Parathyroid adenoma (tissue), 2 donors: ENCODE results near the gene TAF9B.

ENCODE experiments used
- H2AFZ ChIP-seq: fragments of 300-600 bp; sonication (generic); one replicate; pipeline ENCODE4 v1.7.0; 2017; ENCODE audit warnings: antibody characterized with exemption, mild to moderate bottlenecking
- H3K27ac ChIP-seq: fragments of 300-600 bp; sonication (generic); one replicate; pipeline ENCODE4 v1.7.0; 2017
- H3K27me3 ChIP-seq: fragments of 300-600 bp; sonication (generic); one replicate; pipeline ENCODE4 v1.7.0; 2017; ENCODE audit warnings: low read length; ENCODE audit not compliant: control insufficient read depth, insufficient read depth
- H3K36me3 ChIP-seq: fragments of 300-600 bp; sonication (generic); one replicate; pipeline ENCODE4 v1.7.0; 2017; ENCODE audit warnings: low read length; ENCODE audit not compliant: control insufficient read depth, insufficient read depth
- H3K4me1 ChIP-seq: fragments of 300-600 bp; sonication (generic); one replicate; pipeline ENCODE4 v1.7.0; 2017; ENCODE audit warnings: control low read depth
- H3K4me2 ChIP-seq: fragments of 300-600 bp; sonication (generic); one replicate; pipeline ENCODE4 v1.7.0; 2017; ENCODE audit warnings: low read length
- H3K4me3 ChIP-seq: fragments of 300-600 bp; sonication (generic); one replicate; pipeline ENCODE4 v1.7.0; 2017; ENCODE audit warnings: low read depth, low read length
- H3K79me2 ChIP-seq: fragments of 300-600 bp; sonication (generic); one replicate; pipeline ENCODE4 v1.7.0; 2017; ENCODE audit warnings: control low read depth
- H3K9ac ChIP-seq: fragments of 300-600 bp; sonication (generic); one replicate; pipeline ENCODE4 v1.7.0; 2017; ENCODE audit warnings: mild to moderate bottlenecking
- H3K9me3 ChIP-seq: fragments of 300-600 bp; sonication (generic); one replicate; pipeline ENCODE4 v1.7.0; 2017; ENCODE audit warnings: low read length; ENCODE audit not compliant: control insufficient read depth
- CTCF ChIP-seq: fragments of 300-600 bp; sonication (generic); IDR thresholded peaks from one replicate; pipeline ENCODE4 v1.7.0; 2017; ENCODE audit warnings: antibody characterized with exemption, mild to moderate bottlenecking
- donor health status: primary hyperparathyroidism.

Gene TAF9B

GRCh38 chrX:78125148-78125547, 14.3 kb downstream of the TAF9B start:
- Histone ChIP-seq H3K4me1 (no peaks in the 10 kb centered on the region), H3K9ac (no peak overlapping the region), H3K27ac (no peak overlapping the region), H3K27me3 (no peaks in the 10 kb centered on the region), H3K79me2 (no peaks in the 10 kb centered on the region), H2AFZ (no peak overlapping the region), H3K4me2 (no peak overlapping the region), H3K9me3 (no peaks in the 10 kb centered on the region), H3K4me3 (no peak overlapping the region), H3K36me3 (no peaks in the 10 kb centered on the region)
- no peak for TF ChIP-seq CTCF

GRCh38 chrX:78124307-78124706, 15.1 kb downstream of the TAF9B start:
- H3K4me2 ChIP-seq, result no peak overlapping the region
- no peak overlapping the region for H2AFZ ChIP-seq
- no peak overlapping the region for H3K4me3 ChIP-seq
- TF ChIP-seq CTCF, result no peak
- no peak overlapping the region for H3K9ac ChIP-seq
- H3K27me3 ChIP-seq, result no peaks in the 10 kb centered on the region
- no peaks in the 10 kb centered on the region for H3K36me3 ChIP-seq
- no peaks in the 10 kb centered on the region for H3K4me1 ChIP-seq
- H3K27ac ChIP-seq, result no peak overlapping the region
- H3K9me3 ChIP-seq, result no peaks in the 10 kb centered on the region
- H3K79me2 ChIP-seq, result no peaks in the 10 kb centered on the region

GRCh38 chrX:78123190-78123589, 16.3 kb downstream of the TAF9B start:
- H2AFZ ChIP-seq, result no peak overlapping the region
- H3K4me2 ChIP-seq, result no peak overlapping the region
- no peaks in the 10 kb centered on the region for H3K36me3 ChIP-seq
- H3K27me3 ChIP-seq, result no peaks in the 10 kb centered on the region
- TF ChIP-seq CTCF, result no peak
- H3K4me3 ChIP-seq, result no peak overlapping the region
- no peak overlapping the region for H3K9ac ChIP-seq
- H3K4me1 ChIP-seq, result no peaks in the 10 kb centered on the region
- no peaks in the 10 kb centered on the region for H3K79me2 ChIP-seq
- H3K27ac ChIP-seq, result no peak overlapping the region
- no peaks in the 10 kb centered on the region for H3K9me3 ChIP-seq

GRCh38 chrX:78119521-78120227, 19.8 kb downstream of the TAF9B start:
- H3K36me3 ChIP-seq, result no peaks in the 10 kb centered on the region
- H3K79me2 ChIP-seq, result no peaks in the 10 kb centered on the region
- H3K27me3 ChIP-seq, result no peaks in the 10 kb centered on the region
- H3K4me3 ChIP-seq, result no peak overlapping the region
- H2AFZ ChIP-seq, result no peak overlapping the region
- TF ChIP-seq CTCF, result peak; percentile 20
- H3K4me2 ChIP-seq, result no peak overlapping the region
- H3K4me1 ChIP-seq, result no peaks in the 10 kb centered on the region
- no peak overlapping the region for H3K9ac ChIP-seq
- H3K9me3 ChIP-seq, result no peaks in the 10 kb centered on the region
- no peak overlapping the region for H3K27ac ChIP-seq

- H3K4me1 ChIP-seq, result no peaks in the 10 kb centered on the region
- H3K9me3 ChIP-seq, result no peaks in the 10 kb centered on the region
- no peak overlapping the region for H2AFZ ChIP-seq
- H3K27ac ChIP-seq, result no peak overlapping the region
- no peak for TF ChIP-seq CTCF
- no peaks in the 10 kb centered on the region for H3K36me3 ChIP-seq
- H3K4me3 ChIP-seq, result no peak overlapping the region
- no peak overlapping the region for H3K9ac ChIP-seq
- no peaks in the 10 kb centered on the region for H3K27me3 ChIP-seq
- no peak overlapping the region for H3K4me2 ChIP-seq
- H3K79me2 ChIP-seq, result peaks cover under 1% of the 10 kb centered on the region
Measured at GRCh38 chrX:78118628-78119027, 20.8 kb downstream of the TAF9B start.
